PC-9 (cell line): Measurements from ENCODE around the gene MTG2. TPM values are rescaled to one million over a fixed set of nuclear protein-coding genes. Genes with fewer than 3 reads are reported as not detected.

Experiments used
- Bru-seq: library from RNA; stranded (reverse); fragments of 400-500 nt; gene quantifications from one replicate; lab custom pipeline; 2021; lab: Mats Ljungman, UMichigan
- BruChase-seq, 2 experiments: library from RNA; stranded (reverse); fragments of 400-500 nt; gene quantifications; one replicate each; lab custom pipeline; 2021; lab: Mats Ljungman, UMichigan
- BruUV-seq: library from RNA; stranded (reverse); fragments of 400-500 nt; replicated peaks from 2 replicates; lab custom pipeline; 2021; lab: Mats Ljungman, UMichigan
- CTCF ChIA-PET: fragments of 300-600 bp; sonication (Branson Sonifier 250); formaldehyde crosslinking; loops from one replicate; lab custom pipeline; 2022; ENCODE audit warnings: antibody characterized with exemption; lab: Charles Lee
- POLR2A ChIA-PET: fragments of 300-600 bp; sonication (Branson Sonifier 250); formaldehyde crosslinking; loops from one replicate; lab custom pipeline; 2022; ENCODE audit warnings: antibody characterized with exemption; ENCODE audit not compliant: unreplicated experiment; lab: Charles Lee
- DNase-seq, 2 experiments: peaks; one replicate each; pipeline versions ENCODE4 v3.0.0 to v3.0.0-alpha.2; 2015 to 2022; ENCODE audit warnings: mixed read lengths in 1 of 2
- H2AFZ ChIP-seq: fragments of 200-600 bp; sonication (generic); 2 replicates; pipeline ENCODE4 v1.8.1; 2017; ENCODE audit warnings: antibody characterized with exemption
- H3F3A ChIP-seq: fragments of 200-600 bp; sonication (generic); 2 replicates; pipeline ENCODE4 v1.8.1; 2017; ENCODE audit warnings: antibody characterized with exemption, mild to moderate bottlenecking, low read depth; ENCODE audit not compliant: insufficient read depth
- H3K27ac ChIP-seq: fragments of 200-600 bp; sonication (generic); 2 replicates; pipeline ENCODE4 v1.6.1; 2016; ENCODE audit warnings: mixed run types
- H3K27me3 ChIP-seq: fragments of 200-600 bp; sonication (generic); 2 replicates; pipeline ENCODE4 v1.6.1; 2016; ENCODE audit warnings: low read depth, mixed run types; ENCODE audit not compliant: insufficient read depth
- H3K36me3 ChIP-seq: fragments of 200-600 bp; sonication (generic); 2 replicates; pipeline ENCODE4 v1.6.1; 2016; ENCODE audit warnings: low read depth, mixed run types
- H3K4me1 ChIP-seq: fragments of 200-600 bp; sonication (generic); replicated peaks from 2 replicates; pipeline ENCODE4 v1.6.1; 2016; ENCODE audit warnings: mixed run types; ENCODE audit not compliant: insufficient read depth
- H3K4me2 ChIP-seq: fragments of 200-600 bp; sonication (generic); 2 replicates; pipeline ENCODE4 v1.6.1; 2017; ENCODE audit warnings: mixed run types
- H3K4me3 ChIP-seq: fragments of 200-600 bp; sonication (generic); 2 replicates; pipeline ENCODE4 v1.6.1; 2016; ENCODE audit warnings: mixed run types
- H3K79me2 ChIP-seq: fragments of 200-600 bp; sonication (generic); 2 replicates; pipeline ENCODE4 v1.6.1; 2017; ENCODE audit warnings: low read depth, mixed run types
- H3K9me2 ChIP-seq: fragments of 200-600 bp; sonication (generic); 2 replicates; pipeline ENCODE4 v1.8.1; 2017; ENCODE audit warnings: mild to moderate bottlenecking; ENCODE audit not compliant: insufficient read depth
- H3K9me3 ChIP-seq: fragments of 200-600 bp; sonication (generic); 2 replicates; pipeline ENCODE4 v1.8.1; 2016; ENCODE audit warnings: low read depth; ENCODE audit not compliant: insufficient read depth
- H4K20me1 ChIP-seq: fragments of 200-600 bp; sonication (generic); 2 replicates; pipeline ENCODE4 v1.8.1; 2017; ENCODE audit not compliant: insufficient read depth
- CTCF ChIP-seq: fragments of 200-600 bp; sonication (generic); conservative IDR thresholded peaks from 2 replicates; pipeline ENCODE4 v1.6.1; 2017; ENCODE audit warnings: mixed run types, antibody characterized with exemption, mild to moderate bottlenecking, moderate library complexity
- EZH2 ChIP-seq: fragments of 200-600 bp; sonication (generic); IDR thresholded peaks from 2 replicates; pipeline ENCODE4 v1.8.0; 2017; ENCODE audit warnings: antibody characterized with exemption, low read depth
- intact Hi-C: fragments of 100-400 bp; cut with micrococcal nuclease; formaldehyde crosslinking; loops from one replicate; pipeline ENCODE4 v1.10.0; 2022; ENCODE audit not compliant: unreplicated experiment
- long read RNA-seq: library from polyadenylated mRNA; stranded (forward); transcript quantifications from one replicate; pipeline ENCODE4 v2.0.0, GENCODE V29; 2022
- total RNA-seq: library from RNA; stranded (reverse); gene quantifications from 2 replicates; pipeline ENCODE4 v1.2.3, GENCODE V29; 2021

Gene MTG2
- total RNA-seq = 58.1 and 62.5 TPM in 2 replicates
- percentile 82 among the genes with signal in this experiment for Bru-seq, nascent RNA
- BruChase-seq, experiment 1, labeled RNA remaining after a 2-hour chase = percentile 82 among the genes with signal in this experiment
- BruChase-seq, experiment 2, labeled RNA remaining after a 6-hour chase = percentile 81 among the genes with signal in this experiment
- long read RNA-seq, transcript MTG2-201 (7 exons, 2,929 nt) = major isoform, 23 of 65 reads
- long read RNA-seq, partial matches to known transcripts = 26 of 65 reads
- long read RNA-seq, other reads (novel, unspliced or antisense) = 16 of 65 reads

GRCh38 chr20:62182469-62183425 lies at the start of gene MTG2:
Gene MTG2, plus strand, starts transcription at chr20:62183028. Its CDS starts 10,393 bp downstream, at chr20:62193421.
- H3K9me3 ChIP-seq = no peaks in the 10 kb centered on the region
- peak within 1 kb of the TSS; percentile 80 for H2AFZ ChIP-seq
- H3K4me2 ChIP-seq = peak within 1 kb of the TSS; percentile 88
- peaks cover 9% of the 10 kb centered on the region; the same call in 1 of the 2 replicates for H4K20me1 ChIP-seq
- H3K9me2 ChIP-seq = no peaks in the 10 kb centered on the region
- peaks cover 56% of the 10 kb centered on the region for H3K79me2 ChIP-seq
- peaks cover 32% of the 10 kb centered on the region; the same call in 1 of the 2 replicates for H3F3A ChIP-seq
- 0 out of 2 replicates have a peak, but pooled peaks cover 7% of the 10 kb centered on the region for H3K36me3 ChIP-seq
- ChIA-PET CTCF (no interaction called here), POLR2A (interaction anchor here (0.6 kb wide), 1 partner anchor 117 kb away, joined by 8 read pairs; no protein-coding TSS in a partner anchor)
- H3K27me3 ChIP-seq = no peaks in the 10 kb centered on the region
- peak within 1 kb of the TSS; percentile 58 for H3K27ac ChIP-seq
- H3K4me3 ChIP-seq = peak within 1 kb of the TSS; percentile 81
- peaks cover 20% of the 10 kb centered on the region for H3K4me1 ChIP-seq
- TF ChIP-seq CTCF = no peak
- no peak for TF ChIP-seq EZH2
- intact Hi-C loops = loop anchor here (1.0 to 2.0 kb wide), 2 partner anchors 39 to 56 kb away; partner anchors contain the start of genes OSBPL2, PSMA7 and SS18L1
- DNase-seq = peak; percentile 92 to 93
- BruUV-seq = TSS peak; percentile 89

- H2AFZ ChIP-seq = no peak overlapping the region
- no peaks in the 10 kb centered on the region for H3K27me3 ChIP-seq
- no peaks in the 10 kb centered on the region for H3K9me3 ChIP-seq
- no peak overlapping the region for H3K27ac ChIP-seq
- peaks cover 35% of the 10 kb centered on the region for H3K36me3 ChIP-seq
- no peaks in the 10 kb centered on the region for H3K4me1 ChIP-seq
- TF ChIP-seq EZH2 (no peak), CTCF (no peak)
- H3K4me2 ChIP-seq = no peak overlapping the region
- ChIA-PET POLR2A (no interaction called here), CTCF (no interaction called here)
- no TSS peak for BruUV-seq
- intact Hi-C loops = no loop called here
- DNase-seq = no peak
- no peak overlapping the region for H3K4me3 ChIP-seq
- peaks cover 29% of the 10 kb centered on the region for H4K20me1 ChIP-seq
- H3K79me2 ChIP-seq = no peaks in the 10 kb centered on the region
- no peaks in the 10 kb centered on the region for H3K9me2 ChIP-seq
- H3F3A ChIP-seq = peaks cover 40% of the 10 kb centered on the region
Measured at GRCh38 chr20:62133051-62133845, 49.6 kb upstream of the MTG2 start.

GRCh38 chr20:62133864-62134263 lies 49.0 kb upstream of the MTG2 start:
- no peaks in the 10 kb centered on the region for H3K9me2 ChIP-seq
- H3K4me3 ChIP-seq = no peak overlapping the region
- no peak overlapping the region for H3K4me2 ChIP-seq
- intact Hi-C loops = no loop called here
- POLR2A ChIA-PET = no interaction called here
- DNase-seq = no peak
- H3K4me1 ChIP-seq = no peaks in the 10 kb centered on the region
- no TSS peak for BruUV-seq
- H3K36me3 ChIP-seq = peaks cover 41% of the 10 kb centered on the region
- no peak overlapping the region for H2AFZ ChIP-seq
- no peaks in the 10 kb centered on the region for H3K79me2 ChIP-seq
- TF ChIP-seq EZH2 = no peak
- H3K27ac ChIP-seq = no peak overlapping the region
- H4K20me1 ChIP-seq = peaks cover 35% of the 10 kb centered on the region
- no peaks in the 10 kb centered on the region for H3K27me3 ChIP-seq
- CTCF ChIA-PET = no interaction called here
- H3K9me3 ChIP-seq = no peaks in the 10 kb centered on the region
- peaks cover 46% of the 10 kb centered on the region for H3F3A ChIP-seq
